ENCODE measurements around the gene STX7.

Gene STX7

GRCh38 chr6:132412656-132413498 lies 100.0 kb downstream of the STX7 start:
- no peak for TF ChIP-seq CTCF (IDR thresholded peaks at IDR 0.05; ENCODE audit: low read depth, low read length)
- no peak for DNase-seq (ENCODE audit: extremely low read depth, low read depth)

- no peak for DNase-seq (ENCODE audit: extremely low read depth, low read depth)
- no peak for TF ChIP-seq CTCF (IDR thresholded peaks at IDR 0.05; ENCODE audit: low read depth, low read length)
These were observed 101.6 kb downstream of the STX7 start for GRCh38 chr6:132411296-132411695.

GRCh38 chr6:132410830-132411229 lies 102.1 kb downstream of the STX7 start:
- no peak for TF ChIP-seq CTCF (IDR thresholded peaks at IDR 0.05; ENCODE audit: low read depth, low read length)
- DNase-seq (ENCODE audit: extremely low read depth, low read depth) = no peak

GRCh38 chr6:132405143-132405915 lies 107.6 kb downstream of the STX7 start:
- DNase-seq (ENCODE audit: extremely low read depth, low read depth) = no peak

GRCh38 chr6:132404736-132405135 lies 108.2 kb downstream of the STX7 start:
- no peak for DNase-seq (ENCODE audit: extremely low read depth, low read depth)
- no peak for TF ChIP-seq CTCF (IDR thresholded peaks at IDR 0.05; ENCODE audit: low read depth, low read length)

More at GRCh38 chr6:132405143-132405915, 107.6 kb downstream of the STX7 start:
- no peak for TF ChIP-seq CTCF (IDR thresholded peaks at IDR 0.05; ENCODE audit: low read depth, low read length)

- no peak for TF ChIP-seq CTCF (IDR thresholded peaks at IDR 0.05; ENCODE audit: low read depth, low read length)
- DNase-seq (ENCODE audit: extremely low read depth, low read depth) = no peak
These were observed 108.6 kb downstream of the STX7 start for GRCh38 chr6:132404330-132404729.
